Esophagus squamous epithelium (tissue), 4 donors: Measurements from ENCODE around the gene CBX4.

Experiments
- CTCF ChIP-seq, 6 experiments: fragments of 450-650 bp in 4 of 6; fragments of 200-600 bp in 2 of 6; sonication (generic) in 2 of 6; IDR thresholded peaks; one replicate each; pipeline ENCODE4 v1.5.1; 2016 to 2019; ENCODE audit warnings: antibody characterized with exemption in 6 of 6, mild to moderate bottlenecking in 4 of 6, moderate library complexity in 4 of 6
- POLR2A ChIP-seq, 4 donors: fragments of 450-650 bp; IDR thresholded peaks; one replicate each; pipeline ENCODE4 v1.6.1; 2017; ENCODE audit warnings: antibody characterized with exemption in 4 of 4, mild to moderate bottlenecking in 4 of 4, moderate library complexity in 3 of 4

- no peak for TF ChIP-seq CTCF (IDR thresholded peaks at IDR 0.05)
- TF ChIP-seq POLR2A (IDR thresholded peaks at IDR 0.05), result no peak
Observed at GRCh38 chr17:79873583-79873982, 34.3 kb upstream of the CBX4 start.
